ENCODE measurements around the gene ACD.

DNA sequence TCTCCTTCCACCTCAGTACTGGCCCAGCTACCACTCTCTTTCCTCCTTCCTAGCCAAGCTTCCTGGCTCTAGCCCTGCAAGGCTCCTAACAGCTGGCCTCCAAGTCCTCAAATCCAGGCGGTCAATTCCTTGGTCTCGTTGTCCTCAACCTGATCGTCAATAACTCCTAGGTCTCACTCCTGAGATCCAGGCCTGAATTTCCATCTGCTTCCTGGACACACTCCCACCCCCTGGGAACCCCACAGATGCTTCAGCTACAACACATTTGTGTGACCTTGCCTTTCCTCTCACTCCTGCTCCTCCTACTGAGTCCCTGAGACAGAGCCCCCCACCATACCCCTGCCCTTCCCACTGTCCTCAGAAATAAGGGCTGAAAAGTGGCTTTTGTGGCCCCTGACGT is 4.2 kb upstream of the ACD start:
- TF ChIP-seq, protein P1, sequence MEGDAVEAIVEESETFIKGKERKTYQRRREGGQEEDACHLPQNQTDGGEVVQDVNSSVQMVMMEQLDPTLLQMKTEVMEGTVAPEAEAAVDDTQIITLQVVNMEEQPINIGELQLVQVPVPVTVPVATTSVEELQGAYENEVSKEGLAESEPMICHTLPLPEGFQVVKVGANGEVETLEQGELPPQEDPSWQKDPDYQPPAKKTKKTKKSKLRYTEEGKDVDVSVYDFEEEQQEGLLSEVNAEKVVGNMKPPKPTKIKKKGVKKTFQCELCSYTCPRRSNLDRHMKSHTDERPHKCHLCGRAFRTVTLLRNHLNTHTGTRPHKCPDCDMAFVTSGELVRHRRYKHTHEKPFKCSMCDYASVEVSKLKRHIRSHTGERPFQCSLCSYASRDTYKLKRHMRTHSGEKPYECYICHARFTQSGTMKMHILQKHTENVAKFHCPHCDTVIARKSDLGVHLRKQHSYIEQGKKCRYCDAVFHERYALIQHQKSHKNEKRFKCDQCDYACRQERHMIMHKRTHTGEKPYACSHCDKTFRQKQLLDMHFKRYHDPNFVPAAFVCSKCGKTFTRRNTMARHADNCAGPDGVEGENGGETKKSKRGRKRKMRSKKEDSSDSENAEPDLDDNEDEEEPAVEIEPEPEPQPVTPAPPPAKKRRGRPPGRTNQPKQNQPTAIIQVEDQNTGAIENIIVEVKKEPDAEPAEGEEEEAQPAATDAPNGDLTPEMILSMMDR (conservative IDR thresholded peaks at IDR 0.05): no peak
- TF ChIP-seq EZH2 (IDR thresholded peaks at IDR 0.05; ENCODE audit: low read depth): no peak

Data from PC-9 (cell line).